B cell (primary cell): ENCODE data around the gene LBR. TPM values are rescaled to one million over a fixed set of nuclear protein-coding genes. Genes with fewer than 3 reads are reported as not detected.

ENCODE experiments used
- ATAC-seq: fragments of 200-7000 bp; cut with Tn5 transposase; one replicate; pipeline ENCODE4 v1.10.0; 2021; ENCODE audit warnings: low read depth, mild to moderate bottlenecking, moderate number of reproducible peaks, moderate library complexity
- CTCF ChIA-PET: fragments of 350-600 bp; sonication (Branson Sonifier 250); formaldehyde crosslinking; loops from one replicate; lab custom pipeline; 2021; ENCODE audit warnings: antibody characterized with exemption, inconsistent platforms; lab: Charles Lee
- POLR2A ChIA-PET: fragments of 350-600 bp; sonication (Branson Sonifier 250); formaldehyde crosslinking; loops from one replicate; lab custom pipeline; 2021; ENCODE audit warnings: antibody characterized with exemption; lab: Charles Lee
- DNase-seq: peaks from one replicate; pipeline ENCODE4 v3.0.0; 2013
- H2AFZ ChIP-seq: 2 replicates; pipeline ENCODE4 v1.6.1; 2012; ENCODE audit warnings: mild to moderate bottlenecking, low read depth, low read length; ENCODE audit not compliant: insufficient read depth, poor library complexity, severe bottlenecking
- H3K27ac ChIP-seq, 2 donors: 1 replicate in 1 of 2; 2 replicates in 1 of 2; pipeline ENCODE4 v1.5.1; 2012 to 2013; ENCODE audit warnings: low read length in 2 of 2, mild to moderate bottlenecking in 2 of 2, moderate library complexity in 1 of 2
- H3K27me3 ChIP-seq, 4 experiments: fragments of 200-600 bp in 1 of 4; sonication (generic) in 1 of 4; replicated peaks in 1 of 4; 1 replicate in 2 of 4; 2 replicates in 2 of 4; pipeline versions ENCODE4 v1.6.1 to v1.7.0; 2013 to 2016; ENCODE audit warnings: low read length in 3 of 4, mild to moderate bottlenecking in 2 of 4, mixed read lengths in 1 of 4, moderate library complexity in 1 of 4; ENCODE audit not compliant: insufficient read depth in 4 of 4, control insufficient read depth in 3 of 4; ENCODE audit errors: control extremely low read depth in 1 of 4
- H3K36me3 ChIP-seq, 2 experiments: replicated peaks in 1 of 2; 1 replicate in 1 of 2; 2 replicates in 1 of 2; pipeline versions ENCODE4 v1.6.1 to v1.7.1; 2013; ENCODE audit warnings: low read length in 1 of 2; ENCODE audit not compliant: insufficient read depth in 2 of 2, control insufficient read depth in 1 of 2; ENCODE audit errors: control extremely low read depth in 1 of 2, extremely low read depth in 1 of 2
- H3K4me1 ChIP-seq, 2 donors: fragments of 200-600 bp in 1 of 2; sonication (generic) in 1 of 2; 1 replicate in 1 of 2; 2 replicates in 1 of 2; pipeline versions ENCODE4 v1.5.1 to v1.6.1; 2013 to 2017; ENCODE audit warnings: low read length in 2 of 2; ENCODE audit not compliant: control insufficient read depth in 2 of 2, insufficient read depth in 2 of 2
- H3K4me2 ChIP-seq: replicated peaks from 2 replicates; pipeline ENCODE3; 2012; ENCODE audit warnings: mild to moderate bottlenecking, low read depth, low read length; ENCODE audit not compliant: poor library complexity, severe bottlenecking
- H3K4me3 ChIP-seq, 5 experiments: fragments of 200-600 bp in 1 of 5; sonication (generic) in 1 of 5; 1 replicate in 3 of 5; 2 replicates in 2 of 5; pipeline versions ENCODE4 v1.5.1 to v1.7.0; 2011 to 2016; ENCODE audit warnings: low read length in 4 of 5, mild to moderate bottlenecking in 4 of 5, low read depth in 2 of 5, control low read depth in 1 of 5, moderate library complexity in 1 of 5; ENCODE audit not compliant: insufficient read depth in 1 of 5; ENCODE audit errors: control extremely low read depth in 1 of 5, extremely low read depth in 1 of 5
- H3K79me2 ChIP-seq: fragments of 200-600 bp; sonication (generic); one replicate; pipeline ENCODE4 v1.6.0; 2016; ENCODE audit warnings: low read length; ENCODE audit not compliant: control insufficient read depth, insufficient read depth
- H3K9ac ChIP-seq: fragments of 200-600 bp; sonication (generic); 2 replicates; pipeline ENCODE4 v1.6.1; 2017; ENCODE audit warnings: mild to moderate bottlenecking, low read length, moderate library complexity
- H3K9me3 ChIP-seq, 3 donors: one replicate each; pipeline versions ENCODE4 v1.6.1 to v1.7.1; 2013; ENCODE audit warnings: low read length in 2 of 3; ENCODE audit not compliant: control insufficient read depth in 2 of 3, insufficient read depth in 1 of 3; ENCODE audit errors: control extremely low read depth in 1 of 3
- H4K20me1 ChIP-seq: 2 replicates; pipeline ENCODE4 v1.6.0; 2012; ENCODE audit warnings: mild to moderate bottlenecking, low read length; ENCODE audit not compliant: insufficient read depth, control insufficient read depth, poor library complexity, severe bottlenecking
- H3K27ac Mint-ChIP-seq: one replicate; pipeline ENCODE4 v1.8.0; 2021; ENCODE audit warnings: mixed read lengths
- H3K27me3 Mint-ChIP-seq: one replicate; pipeline ENCODE4 v1.8.0; 2021; ENCODE audit warnings: mixed read lengths
- H3K4me1 Mint-ChIP-seq: one replicate; pipeline ENCODE4 v1.8.0; 2021; ENCODE audit warnings: mixed read lengths
- H3K4me3 Mint-ChIP-seq: one replicate; pipeline ENCODE4 v1.8.0; 2021; ENCODE audit warnings: mixed read lengths
- H3K9me3 Mint-ChIP-seq: one replicate; pipeline ENCODE4 v1.8.0; 2022; ENCODE audit warnings: mixed read lengths; ENCODE audit not compliant: insufficient read depth
- EZH2 ChIP-seq: IDR thresholded peaks from 2 replicates; pipeline ENCODE4 v1.6.1; 2012; ENCODE audit warnings: borderline replicate concordance, low read depth, mild to moderate bottlenecking, moderate library complexity, low read length; ENCODE audit not compliant: insufficient read depth, poor library complexity, severe bottlenecking
- WGBS: methylation state at CpG from one replicate; pipeline ENCODE4 v1.1.5; 2013; ENCODE audit warnings: missing lambda C conversion rate; ENCODE audit not compliant: insufficient coverage; 5-methylcytosine and 5-hydroxymethylcytosine counted together
- intact Hi-C: fragments of 100-400 bp; cut with micrococcal nuclease; formaldehyde crosslinking; loops from one replicate; pipeline ENCODE4 v1.10.0; 2022
- polyA plus RNA-seq: library from polyadenylated mRNA; depleted of rRNA; stranded (reverse); fragments of >200 nt; gene quantifications from 2 replicates; pipeline ENCODE4 v1.2.3, GENCODE V29; 2012
- total RNA-seq, 2 donors: library from RNA; stranded (reverse); fragments of 120-200 nt in 1 of 2; gene quantifications; 1 replicate in 1 of 2; 2 replicates in 1 of 2; pipeline versions ENCODE4 v1.2.3 to v1.2.4, GENCODE V29; 2013 to 2022
- TF ChIP-seq, protein P1 (sequence below): fragments of 200-600 bp; IDR thresholded peaks from one replicate; pipeline ENCODE4 v1.8.0; 2022; ENCODE audit warnings: antibody characterized with exemption, mild to moderate bottlenecking

LBR gene
- total and polyA plus RNA-seq, 2 donors (not counting 1 experiment from before 2014, with no cell fraction given) = 19.3 to 167 TPM

DNA sequence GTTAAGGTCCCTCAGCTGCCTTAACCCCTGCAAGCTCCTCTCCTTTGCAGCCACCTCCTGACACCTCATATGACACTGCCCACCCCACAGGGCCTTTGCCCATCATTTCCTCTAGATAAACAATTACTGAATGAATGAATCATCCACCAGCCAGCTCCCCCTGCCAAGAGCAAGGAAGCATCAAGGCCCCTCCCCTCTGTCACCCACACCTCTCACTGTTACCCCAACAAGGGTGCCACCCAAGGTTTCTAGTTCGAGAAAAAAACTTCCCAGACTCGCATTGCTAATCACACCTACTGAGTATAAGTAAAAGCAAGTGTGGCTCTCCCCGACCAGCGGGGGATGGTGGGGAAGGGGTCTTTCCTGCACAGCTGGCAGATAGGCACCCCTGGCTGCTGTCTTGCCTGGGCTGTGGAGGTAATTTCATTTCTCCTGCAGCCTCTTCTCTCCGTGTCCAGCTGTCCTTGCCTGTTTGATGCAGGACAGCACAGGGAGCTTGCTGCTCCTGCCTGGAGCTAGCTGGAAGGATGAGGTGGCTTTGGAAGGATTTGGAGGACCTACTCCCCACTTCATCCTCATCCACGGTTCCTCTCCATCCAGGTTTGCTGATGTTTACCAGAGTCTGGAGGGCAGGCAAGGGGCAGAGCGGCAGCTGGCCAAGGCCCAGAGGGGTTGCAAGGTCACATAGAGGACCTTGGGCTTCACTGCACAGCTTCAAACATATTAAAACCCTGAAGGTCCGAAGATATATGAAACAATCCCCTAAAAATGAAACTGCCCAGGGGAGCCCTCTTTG lies 33.1 kb upstream of the LBR start:
- H3K27me3 Mint-ChIP-seq = no peaks in the 10 kb centered on the region
- Histone ChIP-seq H3K4me1 (peaks cover 0 to 7% of the 10 kb centered on the region in 2 donors), H3K9ac (no peak overlapping the region), H3K9me3 (no peaks in the 10 kb centered on the region), H3K4me2 (no peak overlapping the region), H3K36me3 (no peaks in the 10 kb centered on the region), H3K79me2 (no peaks in the 10 kb centered on the region), H4K20me1 (no peaks in the 10 kb centered on the region), H3K27ac (no peak overlapping the region), H3K27me3 (no peaks in the 10 kb centered on the region), H2AFZ (no peak overlapping the region), H3K4me3 (no peak overlapping the region)
- peaks cover 14% of the 10 kb centered on the region for H3K4me1 Mint-ChIP-seq
- TF ChIP-seq, protein P1, sequence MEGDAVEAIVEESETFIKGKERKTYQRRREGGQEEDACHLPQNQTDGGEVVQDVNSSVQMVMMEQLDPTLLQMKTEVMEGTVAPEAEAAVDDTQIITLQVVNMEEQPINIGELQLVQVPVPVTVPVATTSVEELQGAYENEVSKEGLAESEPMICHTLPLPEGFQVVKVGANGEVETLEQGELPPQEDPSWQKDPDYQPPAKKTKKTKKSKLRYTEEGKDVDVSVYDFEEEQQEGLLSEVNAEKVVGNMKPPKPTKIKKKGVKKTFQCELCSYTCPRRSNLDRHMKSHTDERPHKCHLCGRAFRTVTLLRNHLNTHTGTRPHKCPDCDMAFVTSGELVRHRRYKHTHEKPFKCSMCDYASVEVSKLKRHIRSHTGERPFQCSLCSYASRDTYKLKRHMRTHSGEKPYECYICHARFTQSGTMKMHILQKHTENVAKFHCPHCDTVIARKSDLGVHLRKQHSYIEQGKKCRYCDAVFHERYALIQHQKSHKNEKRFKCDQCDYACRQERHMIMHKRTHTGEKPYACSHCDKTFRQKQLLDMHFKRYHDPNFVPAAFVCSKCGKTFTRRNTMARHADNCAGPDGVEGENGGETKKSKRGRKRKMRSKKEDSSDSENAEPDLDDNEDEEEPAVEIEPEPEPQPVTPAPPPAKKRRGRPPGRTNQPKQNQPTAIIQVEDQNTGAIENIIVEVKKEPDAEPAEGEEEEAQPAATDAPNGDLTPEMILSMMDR = no peak
- no peak for TF ChIP-seq EZH2
- no peaks in the 10 kb centered on the region for H3K9me3 Mint-ChIP-seq
- WGBS = 89% methylated on average over 4 of the region's 8 CpGs
- peak overlapping the region; percentile 26 for H3K27ac Mint-ChIP-seq
- H3K4me3 Mint-ChIP-seq = no peak overlapping the region
- DNase-seq = no peak
- ChIA-PET CTCF (interaction anchor here (0.6 to 1.5 kb wide), 4 partner anchors 13 to 39 kb away, joined by 3 to 5 read pairs (median 3); no protein-coding TSS in a partner anchor), POLR2A (interaction anchor here (0.7 to 1.5 kb wide), 2 partner anchors 10 to 520 kb away, joined by 3 to 4 read pairs; no protein-coding TSS in a partner anchor)
- ATAC-seq = no peak
- intact Hi-C loops = no loop called here
